K562 (cell line): Measurements from ENCODE around the gene ERAS. TPM values are rescaled to one million over a fixed set of nuclear protein-coding genes. Genes with fewer than 3 reads are reported as not detected.

Experiments used
- AFF1 ChIP-seq, 2 experiments: fragments of 450-650 bp; IDR thresholded peaks; 2 replicates each; pipeline ENCODE4 v1.6.1; 2018; ENCODE audit warnings: mild to moderate bottlenecking in 2 of 2, low read depth in 1 of 2; ENCODE audit not compliant: partially characterized antibody in 2 of 2
- CREBBP ChIP-seq: IDR thresholded peaks from one replicate; pipeline ENCODE4 v1.6.1; 2012; ENCODE audit warnings: low read depth, mild to moderate bottlenecking, control low read depth, inconsistent platforms, low read length
- CTBP1 ChIP-seq: fragments of 450-650 bp; IDR thresholded peaks from 2 replicates; pipeline ENCODE4 v1.6.1; 2016; ENCODE audit warnings: borderline replicate concordance
- ETS1 ChIP-seq: conservative IDR thresholded peaks from 2 replicates; pipeline ENCODE4 v1.6.1; 2011; ENCODE audit warnings: low read depth, mild to moderate bottlenecking, low read length; ENCODE audit not compliant: control insufficient read depth
- FOXP4 ChIP-seq: sonication (generic); formaldehyde crosslinking; IDR thresholded peaks from 2 replicates; pipeline ENCODE4 v1.8.0; 2022; ENCODE audit warnings: mild to moderate bottlenecking, missing genetic modification reagents, borderline replicate concordance
- NCOA4 ChIP-seq: fragments of 450-650 bp; IDR thresholded peaks from 2 replicates; pipeline ENCODE4 v1.6.1; 2018; ENCODE audit warnings: mild to moderate bottlenecking; ENCODE audit not compliant: partially characterized antibody
- NFIC ChIP-seq: fragments of 450-650 bp; IDR thresholded peaks from 2 replicates; pipeline ENCODE4 v1.6.1; 2017; ENCODE audit warnings: mild to moderate bottlenecking, inconsistent platforms
- POLR3G ChIP-seq: IDR thresholded peaks from 2 replicates; pipeline ENCODE4 v1.6.1; 2011; ENCODE audit not compliant: insufficient read length, insufficient replicate concordance; ENCODE audit errors: extremely low read depth
- PYGO2 ChIP-seq: fragments of 450-650 bp; IDR thresholded peaks from 2 replicates; pipeline ENCODE4 v1.6.1; 2016; ENCODE audit warnings: mild to moderate bottlenecking, missing genetic modification characterization, moderate library complexity, missing compliant biosample characterization
- SMARCC2 ChIP-seq: fragments of 450-650 bp; IDR thresholded peaks from 2 replicates; pipeline ENCODE4 v1.6.1; 2017; ENCODE audit warnings: antibody characterized with exemption, moderate library complexity, mild to moderate bottlenecking, low read depth
- SP2 ChIP-seq: IDR thresholded peaks from 2 replicates; pipeline ENCODE4 v1.6.1; 2011; ENCODE audit warnings: mild to moderate bottlenecking, low read depth, low read length, moderate library complexity; ENCODE audit not compliant: poor library complexity, severe bottlenecking; ENCODE audit errors: extremely low read depth
- TOE1 ChIP-seq, 2 experiments: fragments of 450-650 bp in 1 of 2; sonication (generic) in 1 of 2; formaldehyde crosslinking in 1 of 2; IDR thresholded peaks; 2 replicates each; pipeline versions ENCODE4 v1.7.1 to v1.8.0; 2016 to 2022; ENCODE audit warnings: borderline replicate concordance in 2 of 2, mild to moderate bottlenecking in 2 of 2, antibody characterized with exemption in 1 of 2, inconsistent platforms in 1 of 2, low read depth in 1 of 2, missing genetic modification reagents in 1 of 2, moderate library complexity in 1 of 2
- U2AF2 ChIP-seq: fragments of 200-400 bp; formaldehyde crosslinking; optimal IDR thresholded peaks from 2 replicates; pipeline ENCODE3; 2017; ENCODE audit warnings: low read depth, mild to moderate bottlenecking, low read length
- ZBTB2 ChIP-seq: fragments of 450-650 bp; IDR thresholded peaks from 2 replicates; pipeline ENCODE4 v1.6.1; 2016; ENCODE audit warnings: antibody characterized with exemption
- ZNF280B ChIP-seq: fragments of 250-450 bp; sonication (Bioruptor Pico); IDR thresholded peaks from 2 replicates; pipeline ENCODE4 v1.5.1; 2021; ENCODE audit warnings: mild to moderate bottlenecking
- polyA plus RNA-seq, 8 experiments: library from polyadenylated mRNA; depleted of rRNA in 4 of 8; stranded (reverse) in 5 of 8; unstranded in 3 of 8; fragments of >200 nt; fragmentation: Nextera tagmentation in 2 of 8; fragmentation: Illumina TruSeq in 1 of 8; extraction: Ambion mirVana in 2 of 8; extraction: Trizol in 1 of 8; gene quantifications; 2 replicates each; pipeline versions ENCODE4 v1.2.1 to v1.2.3, GENCODE V29; 2011 to 2014; ENCODE audit warnings: inconsistent platforms in 1 of 8, missing spikeins in 1 of 8
- total RNA-seq, 7 experiments: library from RNA; depleted of rRNA in 6 of 7; stranded (reverse); fragments of >200 nt in 6 of 7; fragmentation: Illumina TruSeq in 2 of 7; extraction: Trizol in 2 of 7; gene quantifications; 2 replicates each; pipeline versions ENCODE4 v1.2.1 to v1.2.3, GENCODE V29; 2011 to 2021; ENCODE audit warnings: low replicate concordance in 1 of 7

ERAS gene
- total and polyA plus RNA-seq, 9 of the 15 experiments (the other 6 are each of a cell fraction or from before 2014, with no cell fraction given), result 0.07 to 0.12 TPM; not detected in 7

- TF ChIP-seq SMARCC2, result peak; percentile 91
- TF ChIP-seq NFIC, result peak; percentile 94
- TF ChIP-seq NCOA4, result peak; percentile 38
- TF ChIP-seq SP2, result no peak
- peak; percentile 46; the same call in 1 of the 2 replicates for TF ChIP-seq PYGO2 (tag)
- peak; percentile 95 for TF ChIP-seq ETS1
- peak; percentile 13 to 85 for TF ChIP-seq AFF1 (IDR thresholded peaks at IDR 0.05; ENCODE audit: low read depth in 1 of 2, partially characterized antibody in 2 of 2)
- peak; percentile 89 for TF ChIP-seq CTBP1
- no peak for TF ChIP-seq U2AF2
- TF ChIP-seq POLR3G, result no peak
- TF ChIP-seq TOE1 (IDR thresholded peaks at IDR 0.05; ENCODE audit: borderline replicate concordance), result peak; percentile 76
- TF ChIP-seq TOE1 (CRISPR knock-in tag; IDR thresholded peaks at IDR 0.05; ENCODE audit: borderline replicate concordance, low read depth), result no peak
- no peak for TF ChIP-seq ZNF280B (CRISPR knock-in tag)
- 0 out of 2 replicates have a peak, but pooled peaks have one; percentile 52 for TF ChIP-seq FOXP4 (CRISPR knock-in tag)
- TF ChIP-seq ZBTB2, result peak; percentile 80
- TF ChIP-seq CREBBP, result no peak
These were observed 25.6 kb upstream of the ERAS start (continued) for GRCh38 chrX:48800574-48801279.
